Measurements from ENCODE around the gene PTPRZ1. TPM values are rescaled to one million over a fixed set of nuclear protein-coding genes. Genes with fewer than 3 reads are reported as not detected.

PTPRZ1 gene
- total and polyA plus RNA-seq, 10 of the 15 experiments (the other 5 are each of a cell fraction or from before 2014, with no cell fraction given) = 0.05 to 0.21 (median 0.11) TPM; not detected in 7

- TF ChIP-seq IRF3 (IDR thresholded peaks at IDR 0.05) = no peak
- no peak for TF ChIP-seq NR2C1 (IDR thresholded peaks at IDR 0.05)
- TF ChIP-seq NR2F1 (conservative IDR thresholded peaks at IDR 0.05) = no peak
- TF ChIP-seq MEF2A (IDR thresholded peaks at IDR 0.05; ENCODE audit: insufficient read depth, low read depth, low read length) = no peak
These were observed 10.4 kb upstream of the PTPRZ1 start (continued) for GRCh38 chr7:121862591-121862990.

GRCh38 chr7:121871188-121871587, 1.8 kb upstream of the PTPRZ1 start:
- POLR2A ChIA-PET = no interaction called here
- H3K27me3 ChIP-seq (replicated peaks in 1 of 2; ENCODE audit: control insufficient read depth in 2 of 2, insufficient read depth in 2 of 2, low read length in 1 of 2) = peaks cover 0 to 10% of the 10 kb centered on the region in 2 experiments; a peak in 3 of 4 replicates

More at GRCh38 chr7:121871188-121871587, 1.8 kb upstream of the PTPRZ1 start:
- H3K9me3 ChIP-seq (replicated peaks; ENCODE audit: control insufficient read depth, insufficient read depth, low read length) = no peaks in the 10 kb centered on the region
- SMC1A ChIA-PET (ENCODE audit: uncharacterized antibody, unreplicated experiment) = interaction anchor here (0.7 kb wide), 1 partner anchor 291 kb away, joined by 3 read pairs; no protein-coding TSS in a partner anchor
- FAIRE-seq (no peak), ATAC-seq (no peak), DNase-seq (ENCODE audit: low read depth, low spot score) (no peak)
- BruUV-seq (replicated peaks) = no TSS peak
- H3K9ac ChIP-seq (ENCODE audit: control insufficient read depth, insufficient read depth, low read length) = no peak overlapping the region
- RAD21 ChIA-PET (ENCODE audit: unreplicated experiment) = no interaction called here
- H3K79me2 ChIP-seq (ENCODE audit: control insufficient read depth, insufficient read depth, low read length) = no peaks in the 10 kb centered on the region
- CTCF ChIA-PET = no interaction called here
- in situ Hi-C loops (cut with MboI) = no loop called here
- no peaks in the 10 kb centered on the region for H3K36me3 ChIP-seq (ENCODE audit: control insufficient read depth in 2 of 2, insufficient read depth in 2 of 2, low read length in 1 of 2)
- TF ChIP-seq ZBTB40 (IDR thresholded peaks at IDR 0.05; ENCODE audit: borderline replicate concordance) = no peak
- TF ChIP-seq IKZF2 (IDR thresholded peaks at IDR 0.05) = no peak
- TF ChIP-seq JUNB (IDR thresholded peaks at IDR 0.05) = no peak
- TF ChIP-seq IRF3 (IDR thresholded peaks at IDR 0.05) = no peak
- no peak for TF ChIP-seq STAT1 (conservative IDR thresholded peaks at IDR 0.05)
- no peak for TF ChIP-seq SUZ12 (IDR thresholded peaks at IDR 0.05; ENCODE audit: unreplicated experiment)
- H3K4me2 ChIP-seq (ENCODE audit: control insufficient read depth, insufficient read depth) = no peak overlapping the region
- no peak overlapping the region for H2AFZ ChIP-seq (ENCODE audit: control insufficient read depth, low read depth, low read length)
- no peak overlapping the region for H3K4me3 ChIP-seq
- H3K27ac ChIP-seq (ENCODE audit: control insufficient read depth, insufficient read depth) = no peak overlapping the region
- H4K20me1 ChIP-seq (ENCODE audit: control insufficient read depth, insufficient read depth) = no peaks in the 10 kb centered on the region
- intact Hi-C loops (cut with micrococcal nuclease; ENCODE audit: unreplicated experiment) = no loop called here
- no peaks in the 10 kb centered on the region for H3K4me1 ChIP-seq (ENCODE audit: control insufficient read depth, insufficient read depth, low read length)

All from GM12878 (cell line).